Neuronal stem cell (in vitro differentiated cells): ENCODE data around the gene GRIA2.
"Not testable (repeated sequence)": the region's sequence is repeated elsewhere in the genome, so short reads cannot be mapped to it uniquely, and the experiment has no call there.

Source experiments
- DNase-seq: peaks from one replicate; pipeline ENCODE4 v3.0.0-alpha.2; 2013; ENCODE audit warnings: low spot score
- H2AFZ ChIP-seq: one replicate; pipeline ENCODE4 v1.6.1; 2013; ENCODE audit warnings: mild to moderate bottlenecking, low read length, inconsistent platforms
- H2AK5ac ChIP-seq: 2 replicates; pipeline ENCODE4 v1.6.1; 2013; ENCODE audit warnings: low read depth, mild to moderate bottlenecking, inconsistent platforms, low read length, moderate library complexity, mixed read lengths
- H2BK120ac ChIP-seq: 2 replicates; pipeline ENCODE4 v1.6.1; 2013; ENCODE audit warnings: low read depth, mild to moderate bottlenecking, inconsistent platforms, low read length, moderate library complexity, mixed read lengths
- H2BK12ac ChIP-seq: one replicate; pipeline ENCODE4 v1.6.1; 2013; ENCODE audit warnings: low read length, inconsistent platforms
- H2BK15ac ChIP-seq: 2 replicates; pipeline ENCODE4 v1.6.1; 2013; ENCODE audit warnings: mild to moderate bottlenecking, low read length, inconsistent platforms, mixed read lengths
- H2BK5ac ChIP-seq: one replicate; pipeline ENCODE4 v1.6.1; 2013; ENCODE audit warnings: inconsistent platforms, mild to moderate bottlenecking, low read length, moderate library complexity
- H3K14ac ChIP-seq: one replicate; pipeline ENCODE4 v1.6.1; 2013; ENCODE audit warnings: low read length, inconsistent platforms
- H3K18ac ChIP-seq: 2 replicates; pipeline ENCODE4 v1.6.1; 2013; ENCODE audit warnings: low read length, inconsistent platforms
- H3K23ac ChIP-seq: 2 replicates; pipeline ENCODE4 v1.6.1; 2013; ENCODE audit warnings: low read depth, mild to moderate bottlenecking, mixed read lengths, low read length, inconsistent platforms; ENCODE audit not compliant: poor library complexity
- H3K27ac ChIP-seq: replicated peaks from 3 replicates; pipeline ENCODE4 v1.5.1; 2013; ENCODE audit warnings: low read length, inconsistent platforms
- H3K27me3 ChIP-seq, 3 experiments: 2 replicates each; pipeline ENCODE4 v1.6.1; 2013; ENCODE audit warnings: low read length in 3 of 3, mild to moderate bottlenecking in 2 of 3, inconsistent platforms in 1 of 3, low read depth in 1 of 3, mixed read lengths in 1 of 3, moderate library complexity in 1 of 3; ENCODE audit not compliant: control insufficient read depth in 3 of 3, insufficient read depth in 3 of 3
- H3K36me3 ChIP-seq, 2 donors: replicated peaks in 1 of 2; 2 replicates each; pipeline ENCODE4 v1.6.1; 2013; ENCODE audit warnings: low read length in 2 of 2; ENCODE audit not compliant: control insufficient read depth in 2 of 2, insufficient read depth in 2 of 2
- H3K4ac ChIP-seq: 2 replicates; pipeline ENCODE4 v1.6.1; 2013; ENCODE audit warnings: inconsistent platforms, mild to moderate bottlenecking, low read length, moderate library complexity
- H3K4me1 ChIP-seq, 2 donors: 1 replicate in 1 of 2; 2 replicates in 1 of 2; pipeline ENCODE4 v1.6.1; 2013; ENCODE audit warnings: low read length in 2 of 2, low read depth in 1 of 2; ENCODE audit not compliant: control insufficient read depth in 2 of 2, insufficient read depth in 1 of 2
- H3K4me2 ChIP-seq: one replicate; pipeline ENCODE4 v1.6.1; 2013; ENCODE audit warnings: mild to moderate bottlenecking, low read length, inconsistent platforms; ENCODE audit not compliant: insufficient read depth, poor library complexity, severe bottlenecking
- H3K4me3 ChIP-seq, 2 donors: 2 replicates each; pipeline ENCODE4 v1.5.1; 2013; ENCODE audit warnings: low read length in 2 of 2, mild to moderate bottlenecking in 2 of 2, inconsistent platforms in 1 of 2, moderate library complexity in 1 of 2
- H3K79me1 ChIP-seq: one replicate; pipeline ENCODE4 v1.6.1; 2013; ENCODE audit warnings: low read depth, mild to moderate bottlenecking, inconsistent platforms, low read length, moderate library complexity
- H3K9ac ChIP-seq: one replicate; pipeline ENCODE4 v1.6.1; 2013; ENCODE audit warnings: mild to moderate bottlenecking, low read depth, low read length, inconsistent platforms; ENCODE audit not compliant: poor library complexity
- H3K9me3 ChIP-seq, 2 donors: replicated peaks in 1 of 2; 2 replicates each; pipeline versions ENCODE3 to v1.6.1; 2013; ENCODE audit warnings: low read length in 2 of 2, mild to moderate bottlenecking in 2 of 2, inconsistent platforms in 1 of 2, low read depth in 1 of 2, mixed read lengths in 1 of 2, moderate library complexity in 1 of 2; ENCODE audit not compliant: control insufficient read depth in 2 of 2, insufficient read depth in 1 of 2
- H4K8ac ChIP-seq: one replicate; pipeline ENCODE4 v1.6.1; 2013; ENCODE audit warnings: low read depth, mild to moderate bottlenecking, inconsistent platforms, low read length, moderate library complexity
- H4K91ac ChIP-seq: one replicate; pipeline ENCODE4 v1.6.1; 2013; ENCODE audit warnings: low read length, low read depth, mild to moderate bottlenecking, inconsistent platforms; ENCODE audit not compliant: poor library complexity
- WGBS, 2 donors: extraction: QIAGEN DNeasy Blood & Tissue Kit; methylation state at CpG; one replicate each; pipeline ENCODE4 v1.1.7; 2013; ENCODE audit warnings: missing lambda C conversion rate in 2 of 2, mixed read lengths in 1 of 2; ENCODE audit not compliant: insufficient read length in 2 of 2, insufficient replicate concordance in 1 of 2; ENCODE audit errors: extremely low coverage in 2 of 2; 5-methylcytosine and 5-hydroxymethylcytosine counted together

The GRIA2 gene

DNA sequence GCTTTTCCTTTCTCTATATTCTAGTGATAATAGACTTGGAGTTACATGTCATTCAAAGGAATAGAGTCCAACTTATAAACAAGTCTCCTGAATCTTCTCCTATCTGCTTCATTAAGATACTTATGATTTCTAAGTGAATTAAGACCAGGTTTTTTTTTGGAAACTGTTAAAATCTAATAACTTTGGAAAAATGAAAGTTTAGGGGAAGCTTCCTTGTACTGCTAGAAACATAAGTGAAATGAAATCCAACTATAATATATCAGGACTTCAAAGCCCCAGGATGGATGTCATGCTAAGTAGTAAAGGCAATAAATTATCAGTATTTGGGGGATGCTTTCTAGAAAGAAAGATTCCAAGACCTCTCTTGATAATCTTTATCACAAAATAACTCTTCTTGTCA, 24.8 kb downstream of the GRIA2 start:
- Histone ChIP-seq H3K23ac (no peak overlapping the region), H3K4me3 (no peak overlapping the region), H3K36me3 (no peaks in the 10 kb centered on the region), H2BK15ac (no peak overlapping the region), H3K4me1 (peaks cover 2 to 5% of the 10 kb centered on the region in 2 donors), H2AFZ (no peak overlapping the region), H3K27ac (no peak overlapping the region), H3K27me3 (peaks cover 0 to 2% (median 0%) of the 10 kb centered on the region in 3 experiments), H3K4ac (no peak overlapping the region), H4K8ac (no peak overlapping the region), H3K18ac (no peak overlapping the region), H3K9ac (no peak overlapping the region), H2BK120ac (no peak overlapping the region), H2BK5ac (no peak overlapping the region), H3K79me1 (no peaks in the 10 kb centered on the region), H4K91ac (no peak overlapping the region), H2AK5ac (no peak overlapping the region), H3K4me2 (no peak overlapping the region), H3K14ac (no peak overlapping the region), H3K9me3 (no peaks in the 10 kb centered on the region), H2BK12ac (no peak overlapping the region)
- DNase-seq: no peak

GRCh38 chr4:157246964-157247363, 26.4 kb downstream of the GRIA2 start:
- Histone ChIP-seq H2BK15ac (no peak overlapping the region), H3K23ac (no peak overlapping the region), H3K4me2 (no peak overlapping the region), H2BK120ac (no peak overlapping the region), H2BK5ac (no peak overlapping the region), H4K8ac (no peak overlapping the region), H3K27ac (no peak overlapping the region), H3K27me3 (peaks cover 0 to 2% (median 0%) of the 10 kb centered on the region in 3 experiments), H3K9ac (no peak overlapping the region), H3K79me1 (no peaks in the 10 kb centered on the region), H2AFZ (no peak overlapping the region), H3K4me3 (no peak overlapping the region), H2AK5ac (no peak overlapping the region), H3K9me3 (no peaks in the 10 kb centered on the region), H3K4me1 (peaks cover 2 to 5% of the 10 kb centered on the region in 2 donors), H4K91ac (no peak overlapping the region), H3K14ac (no peak overlapping the region), H2BK12ac (no peak overlapping the region), H3K4ac (no peak overlapping the region), H3K18ac (no peak overlapping the region), H3K36me3 (no peaks in the 10 kb centered on the region)
- DNase-seq: no peak

DNA sequence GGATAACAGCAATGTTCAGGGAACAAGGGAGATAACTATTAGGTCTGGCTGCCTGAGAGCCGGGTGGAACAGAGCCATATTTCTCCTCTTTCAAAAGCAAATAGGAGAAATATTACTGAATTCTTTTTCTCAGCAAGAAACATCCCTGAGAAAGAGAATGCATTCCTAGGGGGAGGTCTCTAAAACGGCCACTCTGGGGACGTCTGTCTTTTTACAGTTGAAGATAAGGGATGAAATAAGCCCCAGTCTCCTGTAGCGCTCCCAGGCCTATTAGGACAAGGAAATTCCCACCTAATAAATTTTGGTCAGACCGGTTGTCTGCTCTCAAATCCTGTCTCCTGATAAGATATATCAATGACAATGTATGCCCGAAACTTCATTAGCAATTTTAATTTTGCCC, 37.6 kb downstream of the GRIA2 start:
- not testable (repeated sequence) for H3K4me1 ChIP-seq, H2AK5ac ChIP-seq, H4K8ac ChIP-seq, H2BK12ac ChIP-seq, H3K9ac ChIP-seq, H3K23ac ChIP-seq, H2BK120ac ChIP-seq, H3K4ac ChIP-seq, H3K4me3 ChIP-seq, H3K4me2 ChIP-seq, H3K9me3 ChIP-seq, H3K36me3 ChIP-seq, H2BK5ac ChIP-seq, H3K27ac ChIP-seq, H3K27me3 ChIP-seq, H3K79me1 ChIP-seq, H3K18ac ChIP-seq, DNase-seq, H4K91ac ChIP-seq, H3K14ac ChIP-seq, H2BK15ac ChIP-seq, H2AFZ ChIP-seq
- WGBS, 2 donors: no CpG with 5 or more reads among the region's 6 CpGs

- no peaks in the 10 kb centered on the region for H3K27me3 ChIP-seq
- H2BK15ac ChIP-seq: no peak overlapping the region
- H2BK120ac ChIP-seq: no peak overlapping the region
- no peak overlapping the region for H3K4me2 ChIP-seq
- no peak overlapping the region for H3K4me3 ChIP-seq
- H2BK12ac ChIP-seq: no peak overlapping the region
- no peak overlapping the region for H4K8ac ChIP-seq
- peak overlapping the region; percentile 56 for H2AFZ ChIP-seq
- no peaks in the 10 kb centered on the region for H3K4me1 ChIP-seq
- H3K9me3 ChIP-seq: no peaks in the 10 kb centered on the region
- no peaks in the 10 kb centered on the region for H3K79me1 ChIP-seq
- H3K18ac ChIP-seq: no peak overlapping the region
- no CpG with 5 or more reads among the region's 2 CpGs for WGBS, 2 donors
- H4K91ac ChIP-seq: no peak overlapping the region
- H3K4ac ChIP-seq: no peak overlapping the region
- no peak overlapping the region for H2AK5ac ChIP-seq
- no peak overlapping the region for H3K14ac ChIP-seq
- H3K36me3 ChIP-seq: no peaks in the 10 kb centered on the region
- H3K27ac ChIP-seq: no peak overlapping the region
- H3K9ac ChIP-seq: no peak overlapping the region
- no peak overlapping the region for H2BK5ac ChIP-seq
- no peak overlapping the region for H3K23ac ChIP-seq
- DNase-seq: peak; percentile 2
These were observed 44.8 kb downstream of the GRIA2 start for GRCh38 chr4:157265281-157265680.
